GM23338 (cell line): ENCODE measurements around the gene CTNNAL1. TPM values are rescaled to one million over a fixed set of nuclear protein-coding genes. Genes with fewer than 3 reads are reported as not detected.

Experiments
- ATAC-seq: fragments of 200-7000 bp; cut with Tn5 transposase; 3 replicates; pipeline ENCODE4 v1.9.1; 2020
- DNase-seq: peaks from one replicate; pipeline ENCODE4 v3.0.0-alpha.2; 2015; ENCODE audit warnings: low spot score
- H2AFZ ChIP-seq: fragments of 200-600 bp; sonication (generic); 2 replicates; pipeline ENCODE4 v1.8.0; 2016; ENCODE audit warnings: antibody characterized with exemption, mild to moderate bottlenecking, moderate library complexity
- H3F3A ChIP-seq: fragments of 200-600 bp; sonication (generic); replicated peaks from 2 replicates; pipeline ENCODE4 v1.8.0; 2017; ENCODE audit warnings: antibody characterized with exemption, mixed run types, low read depth
- H3K27ac ChIP-seq: fragments of 200-600 bp; sonication (generic); 2 replicates; pipeline ENCODE4 v1.6.1; 2016; ENCODE audit warnings: low read depth
- H3K27me3 ChIP-seq: fragments of 200-600 bp; sonication (generic); 2 replicates; pipeline ENCODE4 v1.8.0; 2016; ENCODE audit warnings: mild to moderate bottlenecking, mixed run types, moderate library complexity; ENCODE audit not compliant: insufficient read depth
- H3K36me3 ChIP-seq: fragments of 200-600 bp; sonication (generic); 2 replicates; pipeline ENCODE4 v1.8.0; 2016; ENCODE audit warnings: mild to moderate bottlenecking; ENCODE audit not compliant: insufficient read depth
- H3K4me1 ChIP-seq: fragments of 200-600 bp; sonication (generic); 2 replicates; pipeline ENCODE4 v1.8.0; 2016; ENCODE audit warnings: mild to moderate bottlenecking, moderate library complexity; ENCODE audit not compliant: insufficient read depth
- H3K4me2 ChIP-seq: fragments of 200-600 bp; sonication (generic); 2 replicates; pipeline ENCODE4 v1.7.1; 2017; ENCODE audit warnings: mixed run types
- H3K4me3 ChIP-seq: fragments of 200-600 bp; sonication (generic); 2 replicates; pipeline ENCODE4 v1.6.1; 2016; ENCODE audit warnings: mixed run types
- H3K79me2 ChIP-seq: fragments of 200-600 bp; sonication (generic); replicated peaks from 2 replicates; pipeline ENCODE4 v1.8.0; 2017; ENCODE audit warnings: mild to moderate bottlenecking; ENCODE audit not compliant: insufficient read depth
- H3K9me2 ChIP-seq: fragments of 200-600 bp; sonication (generic); 2 replicates; pipeline ENCODE4 v1.8.0; 2017; ENCODE audit not compliant: insufficient read depth
- H4K20me1 ChIP-seq: fragments of 200-600 bp; sonication (generic); replicated peaks from 2 replicates; pipeline ENCODE4 v1.8.0; 2017; ENCODE audit warnings: mild to moderate bottlenecking; ENCODE audit not compliant: insufficient read depth
- H3K27ac Mint-ChIP-seq: 2 replicates; pipeline ENCODE4 v1.8.0; 2020; ENCODE audit warnings: inconsistent platforms, mild to moderate bottlenecking, moderate library complexity, mixed read lengths
- H3K27me3 Mint-ChIP-seq: 3 replicates; pipeline ENCODE4 v1.8.0; 2022; ENCODE audit warnings: low read depth, mild to moderate bottlenecking, moderate library complexity, mixed read lengths, inconsistent platforms; ENCODE audit not compliant: insufficient read depth, poor library complexity
- H3K36me3 Mint-ChIP-seq: 3 replicates; pipeline ENCODE4 v1.8.0; 2021; ENCODE audit warnings: low read depth, mild to moderate bottlenecking, inconsistent platforms, moderate library complexity, mixed read lengths
- H3K4me1 Mint-ChIP-seq: 3 replicates; pipeline ENCODE4 v1.8.0; 2020; ENCODE audit warnings: mild to moderate bottlenecking, inconsistent platforms, mixed read lengths
- H3K4me3 Mint-ChIP-seq: 3 replicates; pipeline ENCODE4 v1.8.0; 2021; ENCODE audit warnings: moderate library complexity, mild to moderate bottlenecking, inconsistent platforms, mixed read lengths
- H3K9me3 Mint-ChIP-seq: 3 replicates; pipeline ENCODE4 v1.8.0; 2020; ENCODE audit warnings: moderate library complexity, mild to moderate bottlenecking, inconsistent platforms, mixed read lengths
- CTCF ChIP-seq, 2 experiments: fragments of 200-600 bp in 1 of 2; sonication (generic) in 1 of 2; conservative IDR thresholded peaks; 2 replicates each; pipeline versions ENCODE4 v1.5.1 to v1.6.1; 2016 to 2017; ENCODE audit warnings: antibody characterized with exemption in 2 of 2, low read depth in 2 of 2, mild to moderate bottlenecking in 2 of 2, moderate library complexity in 1 of 2
- EZH2 ChIP-seq: fragments of 200-600 bp; sonication (generic); IDR thresholded peaks from one replicate; pipeline ENCODE4 v1.8.0; 2017; ENCODE audit warnings: antibody characterized with exemption, mild to moderate bottlenecking, low read depth; ENCODE audit not compliant: unreplicated experiment
- JUNB ChIP-seq: IDR thresholded peaks from one replicate; pipeline ENCODE4 v1.6.1; 2016; ENCODE audit warnings: antibody characterized with exemption; ENCODE audit not compliant: unreplicated experiment
- REST ChIP-seq: IDR thresholded peaks from one replicate; pipeline ENCODE4 v1.6.1; 2018; ENCODE audit warnings: antibody characterized with exemption; ENCODE audit not compliant: unreplicated experiment
- ZNF462 ChIP-seq: fragments of 250-450 bp; sonication (Bioruptor Pico); IDR thresholded peaks from 2 replicates; pipeline ENCODE4 v1.5.0; 2020; ENCODE audit warnings: mild to moderate bottlenecking, moderate library complexity
- polyA plus RNA-seq: library from polyadenylated mRNA; unstranded; fragments of >200 nt; fragmentation: Nextera tagmentation; extraction: Ambion mirVana; gene quantifications from 2 replicates; pipeline ENCODE4 v1.2.1, GENCODE V29; 2016
- total RNA-seq: library from RNA; depleted of rRNA; stranded (reverse); fragments of >200 nt; shearing (Covaris generic); gene quantifications from 2 replicates; pipeline ENCODE4 v1.2.3, GENCODE V29; 2014

Gene CTNNAL1
- total and polyA plus RNA-seq, 2 experiments from 2014 or later = 63.0 to 211 TPM

GRCh38 chr9:109014608-109015280 lies 1.4 kb upstream of the CTNNAL1 start (continued):
- TF ChIP-seq ZNF462 (CRISPR knock-in tag) = no peak
- no peak for TF ChIP-seq EZH2

GRCh38 chr9:109013679-109014607 lies 644 bp upstream of the CTNNAL1 start:
- no peak for TF ChIP-seq CTCF (conservative IDR thresholded peaks at IDR 0.05; ENCODE audit: low read depth in 2 of 2)
- no peak for TF ChIP-seq REST
- no peak for TF ChIP-seq JUNB
- Mint-ChIP-seq H3K27me3 (peaks cover 13% of the 10 kb centered on the region), H3K9me3 (no peaks in the 10 kb centered on the region), H3K27ac (peak overlapping the region; percentile 93), H3K4me1 (peaks cover 28% of the 10 kb centered on the region), H3K4me3 (peak overlapping the region; percentile 84), H3K36me3 (peaks cover 3% of the 10 kb centered on the region)
- no peaks in the 10 kb centered on the region for H3K9me2 ChIP-seq
- H3F3A ChIP-seq = peaks cover 6% of the 10 kb centered on the region
- H3K79me2 ChIP-seq = peaks cover 30% of the 10 kb centered on the region
- peak overlapping the region; percentile 62 for H3K27ac ChIP-seq
- peaks cover 23% of the 10 kb centered on the region for H3K4me1 ChIP-seq
- ATAC-seq (peak; percentile 82), DNase-seq (peak; percentile 50)
- peak overlapping the region; percentile 68 for H3K4me3 ChIP-seq
- H4K20me1 ChIP-seq = peaks cover 16% of the 10 kb centered on the region
- no peaks in the 10 kb centered on the region for H3K36me3 ChIP-seq
- no peak overlapping the region; the same call in 1 of the 2 replicates for H2AFZ ChIP-seq
- peaks cover 13% of the 10 kb centered on the region for H3K27me3 ChIP-seq
- H3K4me2 ChIP-seq = peak overlapping the region; percentile 86
